Measurements from ENCODE around the gene COQ8A.
"Not testable (repeated sequence)": the region's sequence is repeated elsewhere in the genome, so short reads cannot be mapped to it uniquely, and the experiment has no call there.

Gene COQ8A

DNA sequence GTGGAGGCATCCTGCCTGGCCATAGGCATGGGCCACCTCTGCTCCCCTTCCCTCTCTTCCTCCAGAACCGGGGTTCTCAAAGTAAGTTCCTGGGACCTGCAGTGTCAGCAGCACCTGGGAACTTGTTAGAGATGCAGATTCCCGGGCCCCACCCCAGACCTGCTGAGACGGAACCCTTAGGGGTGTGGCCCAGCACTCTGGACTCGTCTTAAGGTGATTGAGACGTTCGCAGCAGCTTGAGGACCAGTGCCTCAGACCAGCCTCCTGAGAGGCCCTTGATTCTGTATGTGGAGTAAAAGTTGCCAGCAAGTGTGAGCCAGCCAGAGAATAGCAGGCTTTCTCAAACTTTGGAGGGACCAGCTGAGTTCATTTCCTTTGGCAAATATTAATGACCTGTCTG lies 14.2 kb downstream of the COQ8A start:
- H3K9me3 ChIP-seq (ENCODE audit: insufficient read depth, low read depth, low read length) = no peaks in the 10 kb centered on the region
- H3K9ac ChIP-seq (ENCODE audit: low read depth, low read length) = no peak overlapping the region
- H3K27me3 ChIP-seq (ENCODE audit: insufficient read depth, low read length) = no peaks in the 10 kb centered on the region

GRCh38 chr1:226954777-226955176 lies 14.7 kb downstream of the COQ8A start:
- Histone ChIP-seq H3K36me3 (ENCODE audit: insufficient read depth, low read depth, low read length) (no peaks in the 10 kb centered on the region), H3K9ac (ENCODE audit: low read depth, low read length) (no peak overlapping the region), H3K27ac (ENCODE audit: low read length) (no peak overlapping the region), H3K4me1 (ENCODE audit: insufficient read depth, low read length) (no peaks in the 10 kb centered on the region), H3K4me3 (ENCODE audit: low read length) (no peak overlapping the region), H3K9me3 (ENCODE audit: insufficient read depth, low read depth, low read length) (peaks cover 2% of the 10 kb centered on the region; the same call in 1 of the 2 replicates), H3K27me3 (ENCODE audit: insufficient read depth, low read length) (no peaks in the 10 kb centered on the region)

More for the DNA sequence above, 14.2 kb downstream of the COQ8A start:
- no peak overlapping the region for H3K27ac ChIP-seq (ENCODE audit: low read length)
- no peak overlapping the region for H3K4me3 ChIP-seq (ENCODE audit: low read length)
- H3K4me1 ChIP-seq (ENCODE audit: insufficient read depth, low read length) = no peaks in the 10 kb centered on the region
- H3K36me3 ChIP-seq (ENCODE audit: insufficient read depth, low read depth, low read length) = no peaks in the 10 kb centered on the region

GRCh38 chr1:226955857-226956256 lies 15.8 kb downstream of the COQ8A start:
- H3K27ac ChIP-seq (ENCODE audit: low read length); H3K36me3 ChIP-seq (ENCODE audit: insufficient read depth, low read depth, low read length); H3K4me3 ChIP-seq (ENCODE audit: low read length); H3K9me3 ChIP-seq (ENCODE audit: insufficient read depth, low read depth, low read length); H3K27me3 ChIP-seq (ENCODE audit: insufficient read depth, low read length); H3K9ac ChIP-seq (ENCODE audit: low read depth, low read length); H3K4me1 ChIP-seq (ENCODE audit: insufficient read depth, low read length): not testable (repeated sequence)

DNA sequence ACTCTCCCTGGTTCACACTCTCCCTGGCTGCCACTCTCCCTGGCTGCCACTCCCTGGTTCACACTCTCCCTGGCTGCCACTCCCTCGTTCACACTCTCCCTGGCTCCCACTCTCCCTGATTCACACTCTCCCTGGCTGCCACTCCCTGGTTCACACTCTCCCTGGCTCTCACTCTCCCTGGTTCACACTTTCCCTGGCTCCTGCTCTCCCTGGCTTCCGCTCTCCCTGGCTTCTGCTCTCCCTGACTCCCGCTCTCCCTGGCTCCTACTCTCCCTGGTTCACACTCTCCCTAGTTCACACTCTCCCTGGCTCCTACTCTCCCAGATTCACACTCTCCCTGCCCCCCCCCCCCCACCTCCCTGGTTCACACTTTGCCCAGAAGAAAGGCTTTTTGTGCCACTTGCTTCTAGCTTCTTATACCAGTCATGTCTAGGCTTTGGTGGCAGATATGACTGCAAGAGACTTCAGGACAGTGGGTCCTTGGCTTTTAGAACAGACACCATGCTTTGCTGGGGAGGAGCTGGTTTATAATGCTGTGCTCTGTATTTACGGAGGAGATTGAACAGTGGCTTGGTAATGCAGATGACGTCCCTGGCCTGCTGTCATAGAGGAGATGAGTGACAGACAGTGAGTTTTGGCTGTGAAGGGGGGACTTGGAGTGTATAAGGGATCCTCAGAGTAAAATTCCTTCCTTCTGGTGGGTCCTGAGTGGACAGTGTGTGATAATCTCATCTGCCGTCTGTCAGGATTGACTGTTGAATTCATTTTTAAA lies 17.0 kb downstream of the COQ8A start:
- Histone ChIP-seq H3K4me3 (ENCODE audit: low read length) (no peak overlapping the region), H3K27me3 (ENCODE audit: insufficient read depth, low read length) (no peaks in the 10 kb centered on the region), H3K4me1 (ENCODE audit: insufficient read depth, low read length) (no peaks in the 10 kb centered on the region), H3K36me3 (ENCODE audit: insufficient read depth, low read depth, low read length) (no peaks in the 10 kb centered on the region), H3K9me3 (ENCODE audit: insufficient read depth, low read depth, low read length) (peaks cover 9% of the 10 kb centered on the region; the same call in 1 of the 2 replicates), H3K27ac (ENCODE audit: low read length) (no peak overlapping the region), H3K9ac (ENCODE audit: low read depth, low read length) (no peak overlapping the region)

GRCh38 chr1:226957714-226958113 lies 17.6 kb downstream of the COQ8A start:
- no peaks in the 10 kb centered on the region for H3K36me3 ChIP-seq (ENCODE audit: insufficient read depth, low read depth, low read length)
- H3K27ac ChIP-seq (ENCODE audit: low read length) = no peak overlapping the region
- no peak overlapping the region for H3K9ac ChIP-seq (ENCODE audit: low read depth, low read length)
- peaks cover 9% of the 10 kb centered on the region; the same call in 1 of the 2 replicates for H3K9me3 ChIP-seq (ENCODE audit: insufficient read depth, low read depth, low read length)
- no peaks in the 10 kb centered on the region for H3K27me3 ChIP-seq (ENCODE audit: insufficient read depth, low read length)
- H3K4me3 ChIP-seq (ENCODE audit: low read length) = no peak overlapping the region
- no peaks in the 10 kb centered on the region for H3K4me1 ChIP-seq (ENCODE audit: insufficient read depth, low read length)

DNA sequence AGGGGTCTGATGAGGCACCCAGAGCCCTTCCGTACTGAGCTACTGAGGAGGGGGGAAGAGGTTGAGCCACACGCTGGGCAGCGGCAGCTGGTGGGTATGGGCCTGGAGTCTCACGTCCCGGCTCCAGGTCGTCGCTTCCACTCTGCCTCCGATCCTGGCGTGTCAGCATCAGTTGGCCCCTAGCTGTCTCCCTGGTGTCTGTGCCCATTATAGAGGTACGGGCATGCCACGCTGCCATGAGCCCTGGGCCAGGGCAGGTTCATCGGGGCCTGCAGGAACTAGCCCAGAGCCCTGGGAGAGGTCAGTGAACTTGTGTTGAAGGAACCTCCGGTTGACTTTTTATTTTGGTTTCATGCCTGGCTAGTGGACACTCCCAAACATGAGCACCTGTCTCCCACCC lies 18.2 kb downstream of the COQ8A start:
- Histone ChIP-seq H3K36me3 (ENCODE audit: insufficient read depth, low read depth, low read length) (no peaks in the 10 kb centered on the region), H3K9ac (ENCODE audit: low read depth, low read length) (no peak overlapping the region), H3K27ac (ENCODE audit: low read length) (no peak overlapping the region), H3K4me1 (ENCODE audit: insufficient read depth, low read length) (no peaks in the 10 kb centered on the region), H3K9me3 (ENCODE audit: insufficient read depth, low read depth, low read length) (peaks cover 9% of the 10 kb centered on the region; the same call in 1 of the 2 replicates), H3K27me3 (ENCODE audit: insufficient read depth, low read length) (no peaks in the 10 kb centered on the region), H3K4me3 (ENCODE audit: low read length) (no peak overlapping the region)

GRCh38 chr1:226960256-226960655 lies 20.2 kb downstream of the COQ8A start:
- H3K36me3 ChIP-seq (ENCODE audit: insufficient read depth, low read depth, low read length) = no peaks in the 10 kb centered on the region; the same call in 1 of the 2 replicates

GRCh38 chr1:226960944-226961765 lies 21.1 kb downstream of the COQ8A start:
- Histone ChIP-seq H3K27me3 (ENCODE audit: insufficient read depth, low read length) (no peaks in the 10 kb centered on the region), H3K9ac (ENCODE audit: low read depth, low read length) (no peak overlapping the region), H3K9me3 (ENCODE audit: insufficient read depth, low read depth, low read length) (peaks cover 9% of the 10 kb centered on the region; the same call in 1 of the 2 replicates), H3K4me3 (ENCODE audit: low read length) (no peak overlapping the region), H3K4me1 (ENCODE audit: insufficient read depth, low read length) (no peaks in the 10 kb centered on the region), H3K27ac (ENCODE audit: low read length) (no peak overlapping the region), H3K36me3 (ENCODE audit: insufficient read depth, low read depth, low read length) (no peaks in the 10 kb centered on the region; the same call in 1 of the 2 replicates)

More at GRCh38 chr1:226960256-226960655, 20.2 kb downstream of the COQ8A start:
- H3K9ac ChIP-seq (ENCODE audit: low read depth, low read length) = no peak overlapping the region
- peaks cover 9% of the 10 kb centered on the region; the same call in 1 of the 2 replicates for H3K9me3 ChIP-seq (ENCODE audit: insufficient read depth, low read depth, low read length)
- no peaks in the 10 kb centered on the region for H3K27me3 ChIP-seq (ENCODE audit: insufficient read depth, low read length)
- H3K27ac ChIP-seq (ENCODE audit: low read length) = no peak overlapping the region
- no peaks in the 10 kb centered on the region for H3K4me1 ChIP-seq (ENCODE audit: insufficient read depth, low read length)
- no peak overlapping the region for H3K4me3 ChIP-seq (ENCODE audit: low read length)

DNA sequence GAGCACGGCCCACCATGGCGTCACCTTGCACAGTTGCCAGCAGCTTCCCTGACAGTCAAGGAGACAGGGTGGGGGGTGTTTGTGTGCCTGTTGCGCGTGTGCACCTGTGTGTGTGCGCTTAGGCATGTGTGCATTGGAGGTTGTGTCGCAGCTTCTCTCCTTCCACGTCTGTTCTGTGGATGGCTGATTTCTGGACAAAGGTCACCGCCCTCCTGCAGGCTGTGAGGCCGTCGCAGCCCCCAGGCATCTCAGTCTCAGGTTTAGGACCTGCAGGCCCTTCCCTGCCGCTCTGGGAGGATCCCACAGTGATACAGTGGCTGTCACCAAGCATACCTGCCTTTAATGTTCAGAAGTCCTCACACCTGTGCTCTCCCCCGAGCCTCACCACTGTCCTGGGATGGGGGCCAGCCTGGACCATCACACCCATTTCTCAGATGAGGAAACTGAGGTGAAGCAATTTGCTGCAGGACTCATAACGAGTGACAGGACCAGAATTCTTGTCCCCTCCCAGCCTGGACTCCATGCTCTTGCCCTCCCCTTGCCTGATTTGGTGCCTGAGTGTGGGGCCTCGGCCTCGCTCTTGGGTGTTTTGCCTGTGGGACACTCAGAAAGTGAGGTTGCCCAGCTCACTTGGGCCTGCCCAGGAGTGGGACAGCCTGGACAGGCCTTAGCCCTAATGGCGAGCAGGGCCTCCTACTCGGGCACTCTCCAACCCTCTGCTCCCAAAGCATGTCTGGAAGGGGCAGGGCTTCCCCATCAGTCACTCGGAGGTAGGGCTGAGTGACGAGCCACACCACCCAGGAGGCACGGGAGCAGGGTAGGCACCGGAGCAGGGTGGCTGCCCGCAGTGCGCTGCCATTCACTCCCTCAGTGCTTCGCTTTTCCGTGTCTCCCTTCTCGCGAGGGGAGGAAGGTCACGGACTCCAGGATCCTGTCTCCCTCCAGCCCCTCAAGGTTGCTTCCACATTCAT lies 22.6 kb downstream of the COQ8A start:
- H3K9me3 ChIP-seq (ENCODE audit: insufficient read depth, low read depth, low read length) = peaks cover 9% of the 10 kb centered on the region; the same call in 1 of the 2 replicates
- H3K27me3 ChIP-seq (ENCODE audit: insufficient read depth, low read length) = no peaks in the 10 kb centered on the region
- H3K4me3 ChIP-seq (ENCODE audit: low read length) = no peak overlapping the region
- H3K36me3 ChIP-seq (ENCODE audit: insufficient read depth, low read depth, low read length) = no peaks in the 10 kb centered on the region; the same call in 1 of the 2 replicates
- no peaks in the 10 kb centered on the region for H3K4me1 ChIP-seq (ENCODE audit: insufficient read depth, low read length)
- H3K9ac ChIP-seq (ENCODE audit: low read depth, low read length) = no peak overlapping the region
- H3K27ac ChIP-seq (ENCODE audit: low read length) = no peak overlapping the region

DNA sequence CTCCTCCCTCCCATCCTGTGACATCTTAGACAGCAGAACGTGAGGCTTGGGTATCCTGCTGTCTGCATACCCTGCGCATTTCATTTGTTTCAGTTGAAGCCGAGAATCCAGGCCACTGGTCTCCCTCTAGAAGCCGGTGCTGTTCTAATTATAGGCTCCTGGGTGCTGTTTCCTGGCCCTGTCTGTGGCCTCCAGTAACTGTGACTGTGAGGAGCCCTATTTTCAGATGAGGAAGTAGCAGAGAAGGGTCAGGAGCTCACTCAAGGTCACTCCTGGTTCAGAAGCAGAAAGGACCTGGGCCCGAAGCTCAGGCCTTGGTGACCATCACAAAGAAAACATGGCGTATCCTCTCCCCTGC lies 24.0 kb downstream of the COQ8A start:
- no peaks in the 10 kb centered on the region for H3K27me3 ChIP-seq (ENCODE audit: insufficient read depth, low read length)
- no peak overlapping the region for H3K9ac ChIP-seq (ENCODE audit: low read depth, low read length)
- H3K9me3 ChIP-seq (ENCODE audit: insufficient read depth, low read depth, low read length) = peaks cover 9% of the 10 kb centered on the region; the same call in 1 of the 2 replicates
- H3K4me1 ChIP-seq (ENCODE audit: insufficient read depth, low read length) = no peaks in the 10 kb centered on the region
- H3K27ac ChIP-seq (ENCODE audit: low read length) = no peak overlapping the region
- H3K4me3 ChIP-seq (ENCODE audit: low read length) = no peak overlapping the region
- no peaks in the 10 kb centered on the region; the same call in 1 of the 2 replicates for H3K36me3 ChIP-seq (ENCODE audit: insufficient read depth, low read depth, low read length)

Measured in iPS-20b (cell line).